Esophagus muscularis mucosa (tissue), 4 donors: ENCODE data around the gene DAAM1. TPM values are rescaled to one million over a fixed set of nuclear protein-coding genes. Genes with fewer than 3 reads are reported as not detected.

Source experiments
- DNase-seq: peaks from one replicate; pipeline ENCODE4 v3.0.0-alpha.2; 2017; ENCODE audit errors: extremely low spot score
- H3K27ac ChIP-seq, 4 donors: fragments of 200-600 bp; sonication (generic); replicated peaks in 1 of 4; 1 replicate in 3 of 4; 2 replicates in 1 of 4; pipeline ENCODE4 v1.5.1; 2016 to 2019; ENCODE audit warnings: mild to moderate bottlenecking in 1 of 4
- H3K27me3 ChIP-seq, 4 donors: fragments of 200-600 bp; sonication (generic); one replicate each; pipeline versions ENCODE4 v1.5.1 to v1.6.0; 2016 to 2019
- H3K36me3 ChIP-seq, 4 donors: fragments of 200-600 bp; sonication (generic); one replicate each; pipeline ENCODE4 v1.5.1; 2016 to 2019
- H3K4me1 ChIP-seq, 4 donors: fragments of 200-600 bp; sonication (generic); one replicate each; pipeline ENCODE4 v1.5.1; 2016 to 2019
- H3K4me3 ChIP-seq, 4 donors: fragments of 200-600 bp; sonication (generic); 1 replicate in 2 of 4; 2 replicates in 2 of 4; pipeline ENCODE4 v1.5.1; 2016 to 2019; ENCODE audit warnings: mild to moderate bottlenecking in 4 of 4, moderate library complexity in 1 of 4
- H3K9me3 ChIP-seq, 4 donors: fragments of 200-600 bp; sonication (generic); 1 replicate in 3 of 4; 2 replicates in 1 of 4; pipeline ENCODE4 v1.5.1; 2016 to 2019
- EP300 ChIP-seq: sonication (generic); formaldehyde crosslinking; IDR thresholded peaks from one replicate; pipeline ENCODE4 v1.6.1; 2017; ENCODE audit warnings: antibody characterized with exemption
- POLR2A ChIP-seq: fragments of 450-650 bp; IDR thresholded peaks from one replicate; pipeline ENCODE4 v1.6.1; 2017; ENCODE audit warnings: antibody characterized with exemption, moderate library complexity, mild to moderate bottlenecking, low read depth
- POLR2AphosphoS5 ChIP-seq, 2 donors: sonication (generic); formaldehyde crosslinking; IDR thresholded peaks; one replicate each; pipeline ENCODE4 v1.6.1; 2017; ENCODE audit warnings: antibody characterized with exemption in 2 of 2
- WGBS: methylation state at CpG from one replicate; pipeline ENCODE4 v1.1.5; 2018; 5-methylcytosine and 5-hydroxymethylcytosine counted together
- intact Hi-C: fragments of 100-400 bp; cut with DNase I; formaldehyde crosslinking; loops from one replicate; pipeline ENCODE4 v1.15.1; 2023
- total RNA-seq, 4 donors: library from RNA; depleted of rRNA; stranded (reverse); fragments of >200 nt; gene quantifications; one replicate each; pipeline versions ENCODE4 v1.1.0 to v1.2.1, GENCODE V29; 2016
- TF ChIP-seq, protein P1 (sequence below), 3 experiments: fragments of 200-600 bp in 2 of 3; fragments of 450-650 bp in 1 of 3; sonication (generic) in 2 of 3; IDR thresholded peaks; one replicate each; pipeline ENCODE4 v1.5.1; 2017 to 2019; ENCODE audit warnings: antibody characterized with exemption in 3 of 3, mild to moderate bottlenecking in 2 of 3, moderate library complexity in 1 of 3

The DAAM1 gene
- total RNA-seq, 4 donors from 2014 or later: 64.3 to 110 (median 72.5) TPM

DNA sequence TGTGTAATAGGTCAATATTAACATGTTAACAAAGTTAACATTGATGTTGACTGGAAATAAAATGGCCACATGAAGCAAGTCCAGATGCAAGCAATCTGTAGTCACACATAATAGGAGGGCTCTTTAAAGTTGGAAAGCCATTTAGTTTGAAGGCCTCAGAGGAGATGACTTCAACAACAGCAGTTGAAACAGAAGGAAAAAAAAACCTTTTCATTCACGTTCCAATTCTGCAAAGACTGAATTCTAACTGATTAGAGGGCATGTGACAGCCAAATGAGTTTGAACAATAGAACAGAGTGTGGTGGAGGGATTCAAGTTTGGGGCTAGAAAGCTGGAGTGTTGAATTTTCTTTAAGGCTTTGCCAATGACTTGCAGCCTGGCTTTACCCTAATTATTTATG is 41.5 kb upstream of the DAAM1 start:
- intact Hi-C loops: no loop called here
- no peaks in the 10 kb centered on the region for H3K4me1 ChIP-seq
- no peaks in the 10 kb centered on the region for H3K9me3 ChIP-seq
- TF ChIP-seq, protein P1, sequence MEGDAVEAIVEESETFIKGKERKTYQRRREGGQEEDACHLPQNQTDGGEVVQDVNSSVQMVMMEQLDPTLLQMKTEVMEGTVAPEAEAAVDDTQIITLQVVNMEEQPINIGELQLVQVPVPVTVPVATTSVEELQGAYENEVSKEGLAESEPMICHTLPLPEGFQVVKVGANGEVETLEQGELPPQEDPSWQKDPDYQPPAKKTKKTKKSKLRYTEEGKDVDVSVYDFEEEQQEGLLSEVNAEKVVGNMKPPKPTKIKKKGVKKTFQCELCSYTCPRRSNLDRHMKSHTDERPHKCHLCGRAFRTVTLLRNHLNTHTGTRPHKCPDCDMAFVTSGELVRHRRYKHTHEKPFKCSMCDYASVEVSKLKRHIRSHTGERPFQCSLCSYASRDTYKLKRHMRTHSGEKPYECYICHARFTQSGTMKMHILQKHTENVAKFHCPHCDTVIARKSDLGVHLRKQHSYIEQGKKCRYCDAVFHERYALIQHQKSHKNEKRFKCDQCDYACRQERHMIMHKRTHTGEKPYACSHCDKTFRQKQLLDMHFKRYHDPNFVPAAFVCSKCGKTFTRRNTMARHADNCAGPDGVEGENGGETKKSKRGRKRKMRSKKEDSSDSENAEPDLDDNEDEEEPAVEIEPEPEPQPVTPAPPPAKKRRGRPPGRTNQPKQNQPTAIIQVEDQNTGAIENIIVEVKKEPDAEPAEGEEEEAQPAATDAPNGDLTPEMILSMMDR (IDR thresholded peaks at IDR 0.05): no peak
- no peak for TF ChIP-seq POLR2A
- TF ChIP-seq EP300: no peak
- TF ChIP-seq POLR2AphosphoS5 (IDR thresholded peaks at IDR 0.05): no peak
- no peaks in the 10 kb centered on the region for H3K36me3 ChIP-seq
- DNase-seq: no peak
- WGBS: 69% methylated on average over 1 of the region's 1 CpG
- no peaks in the 10 kb centered on the region for H3K27me3 ChIP-seq
- no peak overlapping the region for H3K27ac ChIP-seq
- H3K4me3 ChIP-seq: no peak overlapping the region

DNA sequence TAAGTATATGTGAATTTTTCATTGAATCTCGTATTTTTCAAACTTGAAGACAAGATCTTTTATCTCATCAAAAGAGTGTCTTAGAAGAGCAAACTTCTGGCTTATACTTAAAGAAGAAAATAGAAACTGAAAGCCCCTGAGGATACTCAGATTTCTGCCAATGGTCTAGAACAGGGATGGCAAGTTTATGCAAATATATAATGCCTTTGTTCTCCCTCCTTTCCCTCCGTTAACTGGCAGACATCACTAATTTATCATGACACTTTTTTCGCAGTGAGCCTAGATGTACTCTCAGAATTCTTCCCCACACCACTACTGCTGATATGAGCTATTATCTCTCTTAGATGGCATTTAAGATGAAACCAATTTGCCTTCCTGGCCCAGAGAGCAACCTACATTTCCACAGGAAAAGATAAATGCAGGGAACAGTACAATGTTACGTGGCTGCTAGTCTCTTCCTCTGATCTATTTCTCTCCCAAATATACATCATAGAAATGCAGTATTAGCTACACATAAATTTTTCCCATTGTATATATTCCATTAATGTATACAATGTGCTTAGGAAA is 40.0 kb upstream of the DAAM1 start:
- TF ChIP-seq POLR2A: no peak
- TF ChIP-seq, protein P1 (IDR thresholded peaks at IDR 0.05): no peak
- no peak for TF ChIP-seq POLR2AphosphoS5 (IDR thresholded peaks at IDR 0.05)

DNA sequence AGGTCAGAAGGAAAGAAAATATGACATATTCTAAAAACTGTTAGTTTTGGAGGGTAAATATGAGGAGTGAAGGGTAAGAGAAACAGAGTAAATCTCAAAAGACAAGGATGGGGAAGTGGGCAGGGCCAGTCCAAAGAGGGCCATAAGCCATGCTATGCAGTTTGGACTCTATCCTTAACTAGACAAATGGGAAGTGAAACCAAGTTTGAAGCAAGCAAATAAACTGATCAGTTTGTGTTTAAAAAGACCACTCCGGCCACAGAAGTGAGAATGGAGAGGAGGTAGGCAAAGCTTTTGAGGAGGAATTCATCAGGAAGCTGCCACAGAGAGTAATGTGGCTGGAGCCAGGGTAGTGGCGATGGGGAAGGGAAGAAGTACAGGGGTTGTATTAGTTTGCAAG is 37.5 kb upstream of the DAAM1 start:
- Histone ChIP-seq H3K4me3 (no peak overlapping the region), H3K9me3 (no peaks in the 10 kb centered on the region), H3K4me1 (no peaks in the 10 kb centered on the region), H3K36me3 (no peaks in the 10 kb centered on the region), H3K27me3 (no peaks in the 10 kb centered on the region), H3K27ac (no peak overlapping the region)
- TF ChIP-seq, protein P1 (IDR thresholded peaks at IDR 0.05): no peak
- TF ChIP-seq POLR2AphosphoS5 (IDR thresholded peaks at IDR 0.05) (no peak), POLR2A (no peak), EP300 (no peak)
- intact Hi-C loops: no loop called here
- 90% methylated on average over 2 of the region's 2 CpGs for WGBS
- no peak for DNase-seq

More for the DNA sequence above, 40.0 kb upstream of the DAAM1 start:
- no peaks in the 10 kb centered on the region for H3K36me3 ChIP-seq
- 86% methylated on average over 4 of the region's 4 CpGs for WGBS
- H3K27me3 ChIP-seq: no peaks in the 10 kb centered on the region
- no peak overlapping the region for H3K27ac ChIP-seq
- no peak for DNase-seq
- no peaks in the 10 kb centered on the region for H3K9me3 ChIP-seq
- intact Hi-C loops: no loop called here
- H3K4me3 ChIP-seq: no peak overlapping the region
- no peaks in the 10 kb centered on the region for H3K4me1 ChIP-seq

DNA sequence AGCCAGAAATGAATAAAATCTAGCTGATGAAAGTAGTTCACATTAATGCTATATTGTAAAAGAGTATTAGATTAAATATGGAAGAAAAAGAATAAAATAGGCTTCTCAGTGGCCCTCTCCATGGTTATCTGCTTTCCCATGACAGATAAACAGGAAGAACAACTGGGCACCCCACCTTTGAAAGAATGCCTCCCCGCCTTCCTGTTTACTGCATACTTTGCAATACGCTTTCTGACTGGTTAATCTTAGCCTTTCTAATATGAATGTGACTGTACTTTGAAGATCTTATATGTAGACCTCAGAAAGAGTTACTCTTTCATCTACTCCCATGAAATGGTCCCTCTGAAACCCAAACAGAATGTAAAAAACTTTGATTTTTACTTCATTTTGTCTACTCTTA is 34.1 kb upstream of the DAAM1 start:
- no peak overlapping the region for H3K4me3 ChIP-seq
- H3K9me3 ChIP-seq: no peaks in the 10 kb centered on the region
- no peaks in the 10 kb centered on the region for H3K4me1 ChIP-seq
- TF ChIP-seq POLR2AphosphoS5 (IDR thresholded peaks at IDR 0.05) (no peak), POLR2A (no peak), EP300 (no peak)
- TF ChIP-seq, protein P1 (IDR thresholded peaks at IDR 0.05): no peak
- no peak overlapping the region for H3K27ac ChIP-seq
- no peaks in the 10 kb centered on the region for H3K27me3 ChIP-seq
- 85% methylated on average over 2 of the region's 2 CpGs for whole genome bisulfite sequencing
- intact Hi-C loops: no loop called here
- DNase-seq: no peak
- H3K36me3 ChIP-seq: no peaks in the 10 kb centered on the region

DNA sequence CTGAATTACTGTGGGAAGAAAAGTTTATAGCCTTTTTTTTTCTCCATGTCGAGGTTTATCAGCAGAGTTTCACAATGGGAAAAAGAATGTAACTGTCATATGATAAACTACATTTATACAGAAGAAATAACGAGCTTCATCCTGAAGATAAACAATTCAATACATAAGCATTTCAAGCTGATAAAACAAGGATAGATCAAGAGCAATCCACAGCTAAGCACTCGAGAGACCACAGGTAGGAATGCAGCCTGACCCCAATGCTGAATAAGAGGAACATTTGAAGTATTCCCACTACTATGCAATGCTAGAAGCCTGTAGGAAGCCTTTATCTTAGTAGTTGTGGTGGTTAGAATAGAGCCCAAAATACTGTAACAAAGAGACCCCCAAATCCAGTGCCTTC is 32.6 kb upstream of the DAAM1 start:
- peaks cover 0 to 4% (median 4%) of the 10 kb centered on the region in 4 donors for H3K4me1 ChIP-seq
- TF ChIP-seq POLR2A (no peak), EP300 (no peak)
- no peak overlapping the region for H3K4me3 ChIP-seq
- intact Hi-C loops: no loop called here
- no peaks in the 10 kb centered on the region for H3K36me3 ChIP-seq
- no peak for DNase-seq
- no peak overlapping the region for H3K27ac ChIP-seq
- no peaks in the 10 kb centered on the region for H3K9me3 ChIP-seq
- no peaks in the 10 kb centered on the region for H3K27me3 ChIP-seq
- 59% methylated on average over 3 of the region's 3 CpGs for WGBS
